ENCODE data around the gene TMC6. TPM values are rescaled to one million over a fixed set of nuclear protein-coding genes. Genes with fewer than 3 reads are reported as not detected.

The TMC6 gene
- total RNA-seq, 8 experiments from 2014 or later: 0.67 to 18.6 (median 5.2) TPM

GRCh38 chr17:78111727-78112517 lies 16.6 kb downstream of the TMC6 start:
- WGBS, 10 experiments: 17 to 60% methylated on average over 1 of the region's 28 CpGs; no CpG with 5 or more reads in 8 of the 10 experiments
- no peak overlapping the region for H3K4me3 ChIP-seq
- in situ Hi-C loops (cut with MboI; ENCODE audit: low pct_unique_long_range_greater_than_20kb in 2 of 9, low sequenced_read_pairs in 9 of 9, unreplicated experiment in 9 of 9): loop anchor here in 1 of 9 experiments (10.0 kb wide), 1 partner anchor 703 kb away; no protein-coding TSS in a partner anchor
- ATAC-seq (replicated peaks in 6 of 8): peak in 5 of 8 experiments; percentile 3 to 26 (median 9)
- H3K4me1 ChIP-seq (replicated peaks in 1 of 2): peaks cover 0 to 3% of the 10 kb centered on the region in 2 donors
- H3K27ac ChIP-seq: no peak overlapping the region

GRCh38 chr17:78111016-78111726 lies 17.4 kb downstream of the TMC6 start:
- no peak for ATAC-seq (replicated peaks in 6 of 8)
- no peak overlapping the region for H3K4me3 ChIP-seq
- peaks cover 0 to 4% of the 10 kb centered on the region in 2 donors for H3K4me1 ChIP-seq (replicated peaks in 1 of 2)
- in situ Hi-C loops (cut with MboI; ENCODE audit: low pct_unique_long_range_greater_than_20kb in 2 of 9, low sequenced_read_pairs in 9 of 9, unreplicated experiment in 9 of 9): loop anchor here in 1 of 9 experiments (10.0 kb wide), 1 partner anchor 704 kb away; no protein-coding TSS in a partner anchor
- H3K27ac ChIP-seq: no peak overlapping the region
- WGBS, 10 experiments: 80 to 100% (median 94%) methylated on average over 1 to 12 of the region's 19 CpGs; no CpG with 5 or more reads in 6 of the 10 experiments

DNA sequence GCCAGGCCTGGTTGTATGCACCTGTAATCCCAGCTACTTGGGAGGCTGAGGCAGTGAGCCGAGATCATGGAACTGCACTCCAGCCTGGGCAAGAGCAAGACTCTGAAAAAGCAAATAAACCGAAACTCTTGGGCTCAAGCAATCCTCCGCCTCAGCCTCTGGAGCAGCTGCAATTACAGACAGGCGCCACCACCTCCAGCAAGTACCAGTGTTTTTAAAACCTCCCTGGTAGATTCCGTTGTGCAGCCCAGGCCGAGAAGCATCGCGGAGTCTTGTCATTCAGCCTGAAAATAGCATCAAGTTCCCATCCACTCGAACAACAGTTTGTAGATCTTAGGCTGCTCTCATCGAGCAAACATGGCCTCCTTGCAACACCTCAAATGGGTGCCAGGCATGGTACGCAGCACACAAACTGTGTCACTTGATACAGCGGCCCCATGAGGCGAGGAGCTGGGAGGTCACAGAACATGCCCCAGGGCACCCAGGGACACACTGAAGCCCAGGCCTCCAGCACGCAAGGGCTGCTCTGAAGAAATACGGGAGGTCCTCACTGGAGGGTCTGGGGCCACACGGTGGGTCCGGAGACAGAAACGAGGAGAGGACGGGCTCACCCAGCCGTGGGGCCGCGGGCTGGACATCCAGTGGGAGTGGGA lies 18.1 kb downstream of the TMC6 start:
- H3K27ac ChIP-seq: no peak overlapping the region
- peaks cover 0 to 11% of the 10 kb centered on the region in 2 donors for H3K4me1 ChIP-seq (replicated peaks in 1 of 2)
- no peak for ATAC-seq (replicated peaks in 6 of 8)
- in situ Hi-C loops (cut with MboI; ENCODE audit: low pct_unique_long_range_greater_than_20kb in 2 of 9, low sequenced_read_pairs in 9 of 9, unreplicated experiment in 9 of 9): loop anchor here in 1 of 9 experiments (10.0 kb wide), 1 partner anchor 704 kb away; no protein-coding TSS in a partner anchor
- no peak overlapping the region for H3K4me3 ChIP-seq
- WGBS, 10 experiments: 80 to 100% (median 89%) methylated on average over 3 to 9 of the region's 22 CpGs; no CpG with 5 or more reads in 4 of the 10 experiments

DNA sequence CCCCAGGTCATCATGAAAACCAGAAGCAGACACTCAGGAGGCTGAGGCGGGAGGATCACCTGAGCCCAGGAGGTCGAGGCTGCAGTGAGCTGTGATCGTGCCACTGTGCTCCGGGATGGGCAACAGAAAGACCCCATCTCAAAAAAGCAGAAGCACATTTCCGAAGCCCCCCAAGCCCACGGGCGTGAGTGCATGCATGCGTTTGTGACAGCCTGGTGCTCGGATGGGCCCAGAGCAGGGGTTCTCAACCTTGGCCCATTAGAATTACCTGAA lies 19.1 kb downstream of the TMC6 start:
- ATAC-seq (replicated peaks in 6 of 8): no peak
- Histone ChIP-seq H3K4me1 (replicated peaks in 1 of 2) (peaks cover 0 to 12% of the 10 kb centered on the region in 2 donors), H3K27ac (no peak overlapping the region), H3K4me3 (no peak overlapping the region)
- in situ Hi-C loops (cut with MboI; ENCODE audit: low pct_unique_long_range_greater_than_20kb in 2 of 9, low sequenced_read_pairs in 9 of 9, unreplicated experiment in 9 of 9): no loop called here
- 80 to 100% (median 93%) methylated on average over 2 to 9 of the region's 9 CpGs; no CpG with 5 or more reads in 6 of the 10 experiments for WGBS, 10 experiments

DNA sequence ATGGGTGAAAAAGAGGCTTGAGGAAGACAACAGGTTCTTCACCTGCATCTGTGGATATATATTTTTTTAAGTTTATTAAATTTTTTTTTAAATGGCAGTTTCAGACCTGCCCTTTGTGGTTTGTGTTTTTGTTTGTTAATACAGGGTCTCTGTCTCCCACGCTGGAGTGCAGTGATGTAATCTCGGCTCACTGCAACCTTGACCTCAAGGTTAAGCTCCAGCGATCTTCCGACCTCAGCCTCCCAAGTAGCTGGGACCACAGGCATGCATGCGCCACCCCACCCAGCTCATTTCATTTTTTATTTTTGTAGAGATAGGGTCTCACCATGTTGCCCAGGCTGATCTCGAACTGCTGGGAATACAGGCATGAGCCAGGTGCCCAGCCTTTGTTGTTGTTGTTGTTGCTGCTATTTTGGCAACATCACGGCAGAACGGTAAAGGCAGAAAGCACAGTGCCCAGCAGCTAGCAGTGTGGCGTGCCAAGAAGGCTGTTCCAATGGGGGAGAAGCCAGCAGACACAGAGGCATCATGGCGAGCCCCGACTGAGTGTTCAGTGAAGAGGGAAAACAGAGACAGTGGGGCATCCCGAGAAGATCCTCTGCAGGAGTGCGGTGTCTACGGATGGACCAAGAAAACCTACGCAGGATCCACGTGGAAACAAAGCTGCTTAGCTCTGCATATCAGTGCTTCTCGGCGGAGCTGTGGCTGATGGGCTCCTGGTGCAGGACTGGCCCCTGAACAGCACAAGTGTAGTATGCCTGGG lies 19.6 kb downstream of the TMC6 start:
- in situ Hi-C loops (cut with MboI; ENCODE audit: low pct_unique_long_range_greater_than_20kb in 2 of 9, low sequenced_read_pairs in 9 of 9, unreplicated experiment in 9 of 9): no loop called here
- Histone ChIP-seq H3K4me1 (replicated peaks in 1 of 2) (peaks cover 0 to 12% of the 10 kb centered on the region in 2 donors), H3K27ac (no peak overlapping the region), H3K4me3 (no peak overlapping the region)
- ATAC-seq (replicated peaks in 6 of 8): no peak
- WGBS, 10 experiments: 40 to 100% (median 88%) methylated on average over 1 to 8 of the region's 18 CpGs; no CpG with 5 or more reads in 3 of the 10 experiments

DNA sequence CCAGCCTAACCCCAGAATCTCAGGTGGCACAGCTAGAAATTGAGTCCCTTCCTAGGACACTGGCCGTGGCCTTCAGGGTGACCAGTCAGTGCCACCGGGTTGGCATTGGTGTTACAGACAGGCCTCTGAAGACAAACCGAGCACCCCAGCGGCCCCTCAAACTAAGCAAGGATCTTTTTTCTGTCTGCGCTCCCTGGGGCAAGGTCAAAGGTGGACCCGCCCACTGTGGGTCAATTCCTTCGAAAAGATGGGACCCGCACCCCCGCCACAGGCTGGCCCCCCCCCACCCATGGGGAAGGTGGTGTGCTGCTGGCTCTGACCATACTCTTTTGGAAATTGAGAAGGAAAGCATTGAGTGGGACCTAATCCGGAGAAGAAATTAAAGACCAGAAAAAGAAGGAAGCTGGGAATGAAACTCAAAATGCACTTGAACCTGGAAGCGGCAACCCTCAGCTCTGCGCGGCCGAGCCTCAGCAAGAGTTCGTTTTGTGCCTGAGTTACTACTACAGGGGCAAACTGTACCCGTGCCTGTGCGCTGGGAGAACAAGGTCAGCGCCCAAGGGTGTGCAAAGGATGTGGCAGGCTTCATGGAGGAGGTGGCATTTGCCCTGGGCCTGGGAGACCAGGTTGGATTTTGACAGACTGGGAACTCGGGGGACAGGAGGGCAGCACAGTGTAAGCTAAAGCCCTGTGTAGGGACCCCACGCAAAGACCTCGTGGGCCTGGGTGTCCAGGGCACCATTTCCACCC lies 20.4 kb downstream of the TMC6 start:
- in situ Hi-C loops (cut with MboI; ENCODE audit: low pct_unique_long_range_greater_than_20kb in 2 of 9, low sequenced_read_pairs in 9 of 9, unreplicated experiment in 9 of 9): no loop called here
- H3K4me1 ChIP-seq (replicated peaks in 1 of 2): peaks cover 0 to 12% of the 10 kb centered on the region in 2 donors
- 60 to 100% (median 97%) methylated on average over 1 to 20 of the region's 21 CpGs; no CpG with 5 or more reads in 2 of the 10 experiments for WGBS, 10 experiments
- no peak for ATAC-seq (replicated peaks in 6 of 8)
- H3K4me3 ChIP-seq: no peak overlapping the region
- no peak overlapping the region for H3K27ac ChIP-seq

- H3K27ac ChIP-seq: no peak overlapping the region
- ATAC-seq (replicated peaks in 6 of 8): no peak
- H3K4me1 ChIP-seq (replicated peaks in 1 of 2): peaks cover 0 to 9% of the 10 kb centered on the region in 2 donors
- 36 to 98% (median 87%) methylated on average over 2 to 10 of the region's 10 CpGs for WGBS, 10 experiments
- in situ Hi-C loops (cut with MboI; ENCODE audit: low pct_unique_long_range_greater_than_20kb in 2 of 9, low sequenced_read_pairs in 9 of 9, unreplicated experiment in 9 of 9): no loop called here
- no peak overlapping the region for H3K4me3 ChIP-seq
Observed at GRCh38 chr17:78107457-78107856, 21.1 kb downstream of the TMC6 start.

DNA sequence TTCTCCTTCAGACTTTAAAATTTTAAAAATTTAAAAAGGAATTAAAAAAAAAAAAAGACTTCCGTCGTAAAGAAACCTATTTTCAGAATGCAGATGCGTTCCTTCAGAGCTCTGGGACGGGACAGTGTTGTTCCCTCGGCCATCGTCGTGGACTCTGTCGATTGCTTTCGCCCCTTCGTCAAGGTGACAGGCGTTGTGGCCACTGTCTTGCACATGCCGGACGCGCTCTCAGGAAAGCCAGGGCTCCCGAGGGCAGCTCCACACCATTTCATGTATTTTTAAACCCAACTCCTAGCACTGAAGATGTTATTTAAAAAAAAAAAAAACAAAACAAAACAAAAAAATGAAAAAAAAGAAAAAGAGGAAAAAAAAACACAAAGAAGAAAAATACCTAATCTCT lies 22.3 kb downstream of the TMC6 start:
- Histone ChIP-seq H3K4me1 (replicated peaks in 1 of 2) (peaks cover 0 to 9% of the 10 kb centered on the region in 2 donors), H3K4me3 (no peak overlapping the region), H3K27ac (no peak overlapping the region)
- WGBS, 10 experiments: 85 to 95% (median 92%) methylated on average over 4 to 15 of the region's 15 CpGs
- no peak for ATAC-seq (replicated peaks in 6 of 8)
- in situ Hi-C loops (cut with MboI; ENCODE audit: low pct_unique_long_range_greater_than_20kb in 2 of 9, low sequenced_read_pairs in 9 of 9, unreplicated experiment in 9 of 9): no loop called here

DNA sequence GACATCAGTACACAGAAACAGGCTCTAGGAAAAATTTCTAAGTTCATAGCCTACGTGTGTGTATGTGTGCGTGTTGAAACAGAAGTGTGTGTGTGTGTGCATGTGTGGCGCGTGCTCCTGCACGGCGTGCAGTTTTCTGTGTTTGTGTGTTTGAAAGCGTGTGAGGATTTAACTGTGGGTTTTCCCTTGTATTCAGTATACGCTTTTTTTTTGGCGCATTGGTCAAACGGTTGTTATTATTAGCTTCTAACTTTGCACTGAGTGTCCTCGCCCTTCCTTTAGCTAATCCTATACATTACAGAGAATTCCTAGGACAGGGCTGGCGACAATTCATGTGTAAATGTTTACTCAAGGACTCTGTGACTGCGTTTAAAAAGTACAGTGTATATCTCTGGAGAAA lies 23.0 kb downstream of the TMC6 start:
- Histone ChIP-seq H3K4me3 (no peak overlapping the region), H3K4me1 (replicated peaks in 1 of 2) (peaks cover 0 to 9% of the 10 kb centered on the region in 2 donors), H3K27ac (no peak overlapping the region)
- peak in 3 of 8 experiments; percentile 31 to 38 (median 33) for ATAC-seq (replicated peaks in 6 of 8)
- in situ Hi-C loops (cut with MboI; ENCODE audit: low pct_unique_long_range_greater_than_20kb in 2 of 9, low sequenced_read_pairs in 9 of 9, unreplicated experiment in 9 of 9): no loop called here
- 54 to 95% (median 78%) methylated on average over 1 to 12 of the region's 13 CpGs for WGBS, 10 experiments

GRCh38 chr17:78105101-78105500 lies 23.5 kb downstream of the TMC6 start:
- peak in 3 of 8 experiments; percentile 29 to 69 (median 68) for ATAC-seq (replicated peaks in 6 of 8)
- in situ Hi-C loops (cut with MboI; ENCODE audit: low pct_unique_long_range_greater_than_20kb in 2 of 9, low sequenced_read_pairs in 9 of 9, unreplicated experiment in 9 of 9): no loop called here
- no peak overlapping the region for H3K4me3 ChIP-seq
- peaks cover 0 to 9% of the 10 kb centered on the region in 2 donors for H3K4me1 ChIP-seq (replicated peaks in 1 of 2)
- WGBS, 10 experiments: 60 to 89% (median 75%) methylated on average over 1 to 16 of the region's 16 CpGs; no CpG with 5 or more reads in 3 of the 10 experiments
- H3K27ac ChIP-seq: no peak overlapping the region

DNA sequence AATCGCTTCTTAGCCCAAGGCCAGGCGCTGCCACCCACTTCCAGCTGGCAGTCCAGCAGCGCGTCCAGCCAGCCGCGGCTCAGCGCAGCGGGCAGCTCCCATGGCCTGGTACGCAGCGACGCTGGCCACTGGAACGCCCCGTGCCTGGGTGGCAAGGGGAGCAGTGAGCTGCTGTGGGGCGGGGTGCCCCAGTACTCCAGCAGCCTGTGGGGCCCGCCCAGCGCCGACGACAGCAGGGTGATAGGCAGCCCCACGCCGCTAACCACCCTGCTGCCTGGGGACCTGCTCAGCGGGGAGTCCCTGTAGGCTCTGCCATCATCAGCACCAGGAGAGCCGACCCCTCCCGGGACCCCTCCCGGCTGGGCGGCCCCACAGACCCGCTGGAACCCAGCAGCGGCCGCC lies 24.0 kb downstream of the TMC6 start:
- H3K4me3 ChIP-seq: no peak overlapping the region
- ATAC-seq (replicated peaks in 6 of 8): peak in 4 of 8 experiments; percentile 22 to 41 (median 30)
- 90 to 100% (median 100%) methylated on average over 1 to 2 of the region's 28 CpGs; no CpG with 5 or more reads in 7 of the 10 experiments for WGBS, 10 experiments
- no peak overlapping the region for H3K27ac ChIP-seq
- in situ Hi-C loops (cut with MboI; ENCODE audit: low pct_unique_long_range_greater_than_20kb in 2 of 9, low sequenced_read_pairs in 9 of 9, unreplicated experiment in 9 of 9): no loop called here
- H3K4me1 ChIP-seq (replicated peaks in 1 of 2): peaks cover 0 to 9% of the 10 kb centered on the region in 2 donors

DNA sequence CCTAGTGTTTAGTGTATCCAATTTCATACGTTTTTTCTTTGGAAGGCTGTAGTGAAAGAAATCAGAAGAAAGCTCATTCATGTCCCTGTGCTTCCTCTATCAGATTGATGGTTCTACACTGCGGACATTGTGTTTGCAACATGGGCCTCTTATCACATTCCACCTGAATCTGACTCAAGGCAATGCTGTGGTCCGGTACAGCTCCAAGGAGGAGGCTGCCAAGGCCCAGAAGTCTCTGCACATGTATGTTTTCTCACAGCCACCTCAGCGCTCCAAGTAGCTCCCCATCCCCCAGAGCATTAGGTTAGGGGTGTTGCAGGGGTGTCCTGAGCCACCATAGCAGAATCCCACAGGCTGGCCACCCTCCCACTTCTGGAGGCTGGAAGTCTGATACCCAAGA lies 25.2 kb downstream of the TMC6 start:
- WGBS, 10 experiments: 75 to 100% (median 95%) methylated on average over 1 to 2 of the region's 4 CpGs; no CpG with 5 or more reads in 4 of the 10 experiments
- H3K27ac ChIP-seq: no peak overlapping the region
- no peak for ATAC-seq (replicated peaks in 6 of 8)

More for the DNA sequence above, 25.2 kb downstream of the TMC6 start:
- H3K4me3 ChIP-seq: no peak overlapping the region
- H3K4me1 ChIP-seq (replicated peaks in 1 of 2): peaks cover 0 to 9% of the 10 kb centered on the region in 2 donors
- in situ Hi-C loops (cut with MboI; ENCODE audit: low pct_unique_long_range_greater_than_20kb in 2 of 9, low sequenced_read_pairs in 9 of 9, unreplicated experiment in 9 of 9): no loop called here
